GM10847 (cell line): ENCODE data around the gene TSC1.

Experiments used
- POLR2A ChIP-seq: IDR thresholded peaks from 2 replicates; pipeline ENCODE4 v1.6.1; 2011; ENCODE audit not compliant: insufficient read length; ENCODE audit errors: extremely low read depth

Gene TSC1

DNA sequence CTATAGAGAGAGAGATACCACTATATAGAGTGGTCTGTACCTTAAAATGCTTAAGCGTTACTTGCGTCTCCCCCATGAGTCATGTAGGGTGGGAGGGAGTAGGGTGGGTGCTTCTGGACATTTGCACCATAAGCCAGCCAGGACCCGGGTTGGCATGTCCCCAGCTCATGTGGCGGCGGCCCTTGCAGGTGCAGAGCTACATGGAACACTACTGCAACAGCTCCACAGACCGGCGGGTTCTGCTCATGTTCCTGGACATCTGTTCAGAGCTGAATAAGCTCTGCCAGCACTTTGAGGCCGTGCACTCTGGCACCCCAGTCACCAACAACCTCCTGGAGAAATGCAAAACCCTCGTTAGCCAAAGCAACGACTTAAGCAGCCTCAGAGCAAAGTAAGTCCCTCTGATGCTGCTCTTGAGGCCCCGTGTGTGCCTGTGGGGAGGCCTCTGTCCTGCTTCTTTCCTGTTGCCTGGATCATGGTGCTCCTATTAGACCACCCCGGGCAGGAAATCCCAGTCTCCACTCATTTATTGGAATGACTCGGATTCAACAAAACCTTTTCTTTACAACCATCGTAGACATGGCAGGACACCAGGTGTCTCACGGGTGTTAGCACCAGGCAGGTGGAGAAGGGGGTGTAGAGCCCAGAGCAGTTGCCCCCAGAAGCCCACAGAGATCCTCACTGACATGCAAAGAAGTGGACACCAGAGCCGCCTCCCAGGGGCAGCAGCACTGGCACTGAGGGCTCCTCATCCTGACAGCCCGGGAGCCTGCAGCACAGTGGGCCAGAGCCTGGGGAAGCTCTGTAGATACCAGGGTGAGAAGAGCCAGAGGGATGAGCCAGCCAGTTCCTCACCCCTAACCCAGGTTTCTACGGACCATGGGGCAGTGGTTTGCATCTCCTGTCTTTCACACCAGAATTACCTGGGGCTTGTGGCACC is 57.0 kb downstream of the TSC1 start:
- no peak for TF ChIP-seq POLR2A

DNA sequence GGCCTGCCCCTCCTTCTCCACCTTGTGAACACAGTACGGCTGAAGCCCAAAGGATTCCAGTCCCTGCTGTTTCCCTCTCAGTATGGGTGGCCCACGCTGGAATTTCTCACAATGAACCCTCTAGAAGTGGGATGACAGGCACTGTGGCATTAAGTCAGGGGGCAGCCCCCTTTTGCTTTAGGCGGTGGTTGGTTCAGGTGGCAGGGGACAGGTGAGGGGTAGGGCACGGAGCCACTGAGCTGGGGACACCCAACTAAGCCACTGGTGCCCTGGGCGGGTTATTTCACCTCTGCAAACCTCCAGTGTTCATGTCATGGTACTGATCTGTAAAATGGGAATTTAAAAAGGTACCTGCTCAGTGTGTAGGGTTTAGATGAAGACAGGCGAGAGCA is 58.1 kb downstream of the TSC1 start:
- no peak for TF ChIP-seq POLR2A

DNA sequence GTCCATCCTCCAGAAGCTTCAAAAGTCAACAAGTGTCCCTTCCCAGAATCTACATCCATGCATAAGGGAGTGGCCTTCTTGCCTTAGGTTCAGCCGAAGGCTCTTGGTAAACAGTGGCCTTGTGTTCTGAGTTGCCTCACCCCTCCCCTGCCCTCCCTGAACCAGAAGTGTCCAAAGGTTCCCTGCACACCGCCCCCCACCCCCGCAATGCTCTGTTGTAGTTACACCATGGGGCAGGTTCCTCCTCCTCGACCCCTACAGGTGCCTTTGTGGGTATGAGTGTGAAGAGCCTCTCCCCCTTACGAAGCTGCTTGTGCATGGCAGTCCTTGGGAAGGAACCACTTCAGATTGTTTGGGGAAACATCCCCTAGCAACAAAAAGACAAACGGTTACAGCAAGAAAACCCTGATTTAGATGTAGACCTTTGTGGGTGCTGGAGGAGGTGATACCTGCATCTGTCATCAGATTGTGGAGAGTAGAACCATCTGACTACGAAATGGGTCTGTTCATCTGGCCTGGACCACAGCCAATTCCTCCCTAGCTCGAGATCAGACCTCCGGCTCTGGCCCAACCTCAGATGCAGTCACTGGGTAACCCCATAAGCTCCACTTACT is 58.6 kb downstream of the TSC1 start:
- no peak for TF ChIP-seq POLR2A

DNA sequence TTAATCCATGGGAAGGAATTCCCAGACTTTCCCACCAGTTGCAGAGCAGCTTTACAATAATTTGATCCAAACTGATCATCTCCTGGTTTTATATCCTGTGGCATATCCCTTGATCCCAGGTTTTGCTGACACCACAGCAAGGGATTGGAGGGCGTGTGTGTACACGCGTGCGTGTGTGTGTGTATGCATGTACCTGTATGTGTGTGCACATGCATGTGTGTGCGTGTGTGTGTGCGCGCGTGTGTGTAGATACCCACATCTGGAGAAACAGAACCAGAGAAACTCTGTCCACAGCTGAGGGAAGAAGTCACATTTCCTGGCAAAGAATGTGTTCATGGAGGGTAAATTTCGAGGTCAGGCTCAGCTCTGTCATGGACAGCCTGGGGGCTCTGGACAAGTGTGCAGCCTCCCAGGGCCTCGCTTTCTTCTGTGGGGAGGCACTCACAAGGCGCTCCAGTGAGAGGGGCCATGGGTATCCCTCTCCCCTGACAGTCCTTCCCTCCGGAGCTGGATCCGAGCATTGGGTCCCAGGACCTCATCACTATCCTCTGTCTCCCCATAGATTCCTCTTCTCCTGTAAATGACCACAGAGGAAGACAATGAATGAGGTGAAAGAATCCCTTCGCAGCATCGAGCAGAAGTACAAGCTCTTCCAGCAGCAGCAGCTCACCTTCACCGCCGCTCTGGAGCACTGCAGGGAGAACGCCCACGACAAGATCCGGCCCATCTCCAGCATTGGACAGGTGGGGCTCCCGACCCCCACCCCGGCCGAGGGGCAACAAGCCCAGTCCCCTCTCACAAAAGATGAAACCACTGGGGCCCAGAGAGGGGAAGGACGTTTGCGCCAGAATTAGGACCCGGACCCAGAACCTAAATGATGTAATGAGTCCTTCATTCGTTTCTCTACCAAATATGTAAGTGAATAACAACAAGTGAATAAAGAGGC is 60.8 kb downstream of the TSC1 start:
- TF ChIP-seq POLR2A = no peak

DNA sequence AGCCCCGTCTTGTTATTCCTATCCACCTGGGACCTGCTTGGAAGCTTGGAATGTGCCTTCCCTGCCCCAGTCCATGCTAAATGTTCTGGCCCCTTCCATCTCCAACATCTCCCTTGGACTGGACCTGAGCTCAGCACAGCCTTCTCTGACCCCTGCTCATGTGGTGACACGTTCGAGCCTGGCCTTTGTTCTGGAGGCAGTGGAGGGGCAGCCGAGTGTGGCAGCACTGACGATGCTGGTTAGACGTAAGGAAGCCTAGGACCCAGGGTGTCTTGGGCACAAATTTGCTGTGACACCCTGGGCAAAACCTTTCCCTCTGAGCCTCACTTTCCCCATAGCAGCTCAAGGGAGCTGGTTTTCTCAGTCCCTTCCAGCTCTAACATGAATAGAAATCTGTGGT is 61.8 kb downstream of the TSC1 start:
- TF ChIP-seq POLR2A = no peak

DNA sequence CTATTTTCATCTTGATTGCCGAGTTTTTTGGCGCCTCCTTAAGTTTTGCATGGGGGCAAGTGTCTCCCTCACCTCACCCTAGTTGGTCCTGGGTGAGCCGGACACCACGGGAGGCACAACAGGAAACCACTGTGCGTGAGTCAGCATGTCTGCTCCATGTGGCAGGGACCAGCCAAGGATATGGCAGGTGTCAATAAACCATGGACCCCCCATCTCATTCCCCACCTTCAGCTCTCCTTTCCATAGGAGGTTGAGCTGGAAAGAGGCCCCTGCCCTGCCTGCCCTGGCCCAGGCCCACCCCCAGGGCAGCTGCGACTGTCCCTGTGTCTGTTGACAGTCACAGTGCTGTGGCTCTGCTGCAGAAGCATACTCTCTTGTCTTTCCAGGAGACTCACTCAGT is 62.6 kb downstream of the TSC1 start:
- TF ChIP-seq POLR2A = no peak

DNA sequence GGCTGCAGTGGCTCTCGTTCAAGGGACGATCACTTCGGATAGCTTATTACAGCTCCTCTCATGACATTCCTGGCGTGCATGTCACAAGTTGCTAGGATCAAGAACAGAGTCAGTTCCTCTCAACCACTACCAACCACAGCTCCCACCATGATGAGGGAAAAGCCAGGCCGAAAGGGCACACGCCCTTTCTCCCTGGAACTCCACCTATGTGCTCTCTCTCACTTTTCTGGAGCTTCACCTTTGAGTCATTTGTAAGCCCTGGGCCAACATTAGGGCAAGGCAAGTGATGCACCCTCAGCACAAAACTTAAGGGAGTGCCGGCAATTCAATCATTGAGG is 64.1 kb downstream of the TSC1 start:
- no peak for TF ChIP-seq POLR2A

DNA sequence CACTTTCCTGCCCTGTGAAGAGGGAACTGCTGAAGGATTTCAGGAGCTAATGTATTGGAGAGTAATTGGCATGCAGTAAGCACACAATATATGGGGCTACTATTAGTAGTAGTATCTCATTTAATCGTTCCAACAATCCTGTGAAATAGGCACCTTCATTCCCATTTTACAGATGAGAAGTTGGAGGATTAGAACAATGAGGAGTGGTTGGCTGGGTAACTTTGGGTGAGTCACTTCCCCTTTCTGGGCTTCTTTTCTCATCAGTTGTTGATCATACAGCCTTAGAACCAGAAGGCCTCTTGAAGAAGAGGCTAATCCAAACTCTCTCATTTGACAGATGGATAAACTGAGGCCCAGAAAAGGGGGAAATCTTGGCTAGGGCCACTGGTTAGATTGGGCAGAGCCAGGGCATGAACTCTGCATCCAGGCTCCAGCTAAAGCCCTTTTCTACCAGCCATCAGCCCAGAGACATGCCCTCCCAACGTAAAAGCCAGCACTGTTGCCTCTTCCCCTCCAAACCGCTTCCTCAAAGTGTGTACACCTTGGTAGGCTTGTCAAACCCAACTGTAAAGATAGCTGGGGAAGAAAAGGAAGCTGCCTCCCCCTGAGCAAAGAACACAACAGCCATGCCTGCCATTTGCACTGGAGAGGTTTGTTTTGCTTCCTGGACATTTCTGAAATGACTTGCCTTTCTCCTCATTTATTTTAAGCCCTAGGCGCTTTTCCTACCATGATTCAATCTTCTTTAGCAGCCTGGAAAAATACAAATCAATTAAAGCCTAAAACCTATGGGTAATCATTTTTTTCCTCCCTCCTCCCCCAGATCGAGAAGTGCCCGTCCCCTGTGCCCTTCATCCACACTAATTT is 64.7 kb downstream of the TSC1 start:
- no peak for TF ChIP-seq POLR2A

DNA sequence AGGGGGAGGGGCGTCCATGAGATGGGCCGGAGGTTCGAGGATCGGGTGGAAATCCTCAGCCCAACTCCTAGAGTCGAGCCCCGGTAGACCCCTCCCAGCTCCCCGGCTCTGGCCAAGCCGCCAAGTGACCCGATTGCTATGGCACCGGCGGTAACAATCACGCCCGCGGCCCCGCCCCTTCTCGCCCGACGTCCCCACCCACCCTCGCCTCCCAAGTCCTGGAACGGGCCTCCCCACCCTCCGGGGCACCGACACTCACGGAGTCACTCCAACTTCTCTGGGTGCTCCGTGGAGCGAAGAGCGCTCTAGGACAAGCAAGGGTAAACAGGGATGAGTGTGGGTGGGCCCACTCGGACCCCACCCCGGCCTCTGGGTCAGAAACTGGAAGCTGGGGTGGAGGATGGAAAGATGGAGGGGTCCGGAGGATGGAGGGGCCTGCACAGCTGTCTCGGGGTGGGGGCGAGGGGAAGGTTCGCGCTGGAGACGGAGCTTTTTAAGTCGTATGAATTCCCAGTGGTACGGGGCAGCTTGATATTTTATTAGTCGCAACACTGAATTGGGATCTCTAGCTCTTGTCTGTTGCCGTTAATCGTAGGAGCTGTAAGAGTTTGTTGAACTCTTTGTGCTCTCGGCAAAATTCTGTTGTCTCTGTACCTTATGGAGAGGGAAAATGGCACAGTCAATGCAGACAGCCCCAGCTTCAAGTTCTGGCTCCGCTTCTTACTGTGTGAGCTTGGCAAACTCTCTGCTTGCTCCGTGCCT is 65.5 kb downstream of the TSC1 start, which contains the start of gene SPACA9:
Gene SPACA9, plus strand, starts transcription at position 204 of the 762 bp plus-strand sequence. CDS start 5,050 bp downstream, outside the sequence.
- TF ChIP-seq POLR2A = no peak

DNA sequence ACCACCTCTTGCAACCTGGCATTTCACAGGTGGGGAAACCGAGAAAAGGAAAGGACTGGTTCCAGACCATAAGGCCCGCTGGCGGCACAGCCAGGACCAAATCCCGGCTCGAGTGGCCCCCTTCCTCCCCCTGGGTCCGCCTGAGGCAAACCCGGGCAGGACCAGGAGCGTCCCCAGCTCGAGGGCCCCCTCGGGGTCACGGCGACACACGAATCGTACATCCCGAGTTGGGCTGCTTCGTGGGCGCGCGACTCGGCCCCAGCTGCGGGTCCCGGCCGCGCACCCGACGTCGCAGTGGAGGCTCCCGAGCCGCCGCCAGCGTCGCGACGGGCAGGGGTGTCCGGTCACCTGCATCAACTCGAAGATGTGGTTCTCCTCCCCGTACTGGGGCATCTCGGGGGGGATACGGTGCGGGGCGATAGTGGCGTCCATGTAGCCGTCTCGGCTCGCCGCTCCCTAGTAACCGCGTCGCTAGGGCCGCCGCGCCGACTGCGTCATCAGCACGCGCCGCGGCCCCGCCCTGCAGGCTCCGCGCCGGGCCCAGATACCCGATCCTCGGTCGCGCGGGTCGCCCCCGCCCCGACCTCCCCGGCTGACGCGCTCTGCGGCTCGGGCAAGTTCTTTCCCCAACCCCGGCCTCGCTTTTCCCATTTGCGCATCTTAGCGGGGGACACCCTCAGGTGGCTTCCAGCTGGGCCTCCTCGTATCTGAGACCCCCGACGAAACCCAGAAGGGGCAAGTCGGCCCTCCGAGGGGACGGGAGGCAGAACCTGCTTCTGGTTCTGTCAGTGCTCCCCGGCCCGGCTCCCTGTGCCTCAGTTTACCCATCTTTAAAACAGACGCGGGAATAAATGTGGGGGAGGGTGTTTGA is 66.4 kb downstream of the TSC1 start, which contains the start of gene AK8:
Gene AK8, minus strand, starts transcription at position 461 of the 871 bp plus-strand sequence. Its CDS starts 29 bp downstream, at position 432.
- peak; percentile 24 for TF ChIP-seq POLR2A

DNA sequence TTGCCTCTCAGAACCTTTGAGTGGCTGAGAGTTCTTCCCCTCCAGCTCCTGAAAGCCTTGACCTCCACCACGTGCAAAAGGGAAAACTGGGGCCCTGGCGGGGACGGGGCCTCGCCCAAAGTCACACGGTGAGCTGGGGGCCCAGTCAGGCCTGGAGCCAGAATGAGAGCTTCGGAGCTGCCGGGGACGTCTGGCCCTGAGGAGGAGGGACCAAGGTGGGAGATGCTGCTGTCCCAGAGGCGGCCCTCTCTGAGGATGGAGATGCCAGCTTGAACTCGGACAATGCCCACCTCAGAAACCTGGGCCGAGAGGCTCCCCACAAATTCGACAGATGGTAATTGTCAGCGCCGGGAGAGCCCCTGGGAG is 67.0 kb downstream of the TSC1 start:
- no peak for TF ChIP-seq POLR2A

DNA sequence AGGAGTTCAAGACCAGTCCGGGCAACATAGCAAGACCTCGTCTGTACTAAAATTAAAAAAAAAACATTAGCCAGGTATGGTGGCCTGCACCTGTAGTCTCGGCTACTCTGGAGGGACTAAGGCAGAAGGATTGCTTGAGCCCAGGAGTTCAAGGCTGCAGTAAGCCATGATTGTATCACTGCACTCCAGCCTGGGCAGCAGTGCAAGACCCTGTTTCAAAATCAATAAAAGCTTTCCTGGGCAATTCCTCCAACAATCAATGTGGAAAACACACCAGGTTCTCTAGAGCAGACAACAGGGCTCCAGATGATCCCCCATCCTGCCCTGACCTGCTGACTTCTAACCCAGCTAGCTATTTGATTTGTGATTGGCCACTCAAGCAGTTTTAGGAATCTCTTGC is 67.6 kb downstream of the TSC1 start:
- no peak for TF ChIP-seq POLR2A

DNA sequence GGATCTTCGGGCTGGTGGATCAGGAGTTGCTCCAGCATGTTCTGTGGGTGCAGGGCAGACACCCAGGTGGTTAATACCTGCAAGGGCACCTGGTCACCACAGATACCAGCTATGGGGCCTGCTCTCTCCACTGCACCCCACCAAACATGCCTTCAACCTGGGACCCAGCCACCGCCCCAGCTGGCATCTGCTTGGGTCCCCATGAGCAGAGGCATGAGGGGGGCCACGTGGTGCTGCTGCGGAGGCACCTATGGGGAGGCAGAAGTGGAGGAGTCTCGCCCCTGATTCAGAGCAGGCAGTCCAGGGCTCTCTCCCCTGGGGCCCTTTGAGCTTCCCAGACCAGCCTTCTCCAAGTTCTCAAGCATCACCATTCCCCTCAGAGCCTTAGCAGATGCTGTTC is 69.3 kb downstream of the TSC1 start:
- no peak for TF ChIP-seq POLR2A
